ENCODE results near the gene ADARB2.

Gene ADARB2

DNA sequence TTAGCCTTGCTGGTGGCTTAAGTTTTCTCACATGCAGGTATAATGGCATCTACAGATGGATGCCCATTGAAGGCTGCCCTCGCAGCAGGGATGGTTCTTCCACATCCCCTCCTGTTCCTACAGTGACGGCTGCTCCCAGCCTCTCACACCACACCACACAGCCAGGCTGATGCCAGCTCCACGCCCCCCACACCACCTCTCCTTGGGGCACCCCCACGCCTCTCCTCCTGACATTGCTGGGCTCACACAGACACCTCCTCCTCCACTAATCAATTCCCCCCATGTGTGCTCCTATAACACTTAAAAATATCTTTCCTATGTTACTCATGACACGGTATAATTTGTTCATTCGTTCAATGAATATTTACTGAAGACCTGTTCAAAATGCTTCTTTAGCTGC is 437.1 kb downstream of the ADARB2 start:
- DNase-seq (ENCODE audit: low read depth in 2 of 2, low spot score in 1 of 2) = no peak

DNA sequence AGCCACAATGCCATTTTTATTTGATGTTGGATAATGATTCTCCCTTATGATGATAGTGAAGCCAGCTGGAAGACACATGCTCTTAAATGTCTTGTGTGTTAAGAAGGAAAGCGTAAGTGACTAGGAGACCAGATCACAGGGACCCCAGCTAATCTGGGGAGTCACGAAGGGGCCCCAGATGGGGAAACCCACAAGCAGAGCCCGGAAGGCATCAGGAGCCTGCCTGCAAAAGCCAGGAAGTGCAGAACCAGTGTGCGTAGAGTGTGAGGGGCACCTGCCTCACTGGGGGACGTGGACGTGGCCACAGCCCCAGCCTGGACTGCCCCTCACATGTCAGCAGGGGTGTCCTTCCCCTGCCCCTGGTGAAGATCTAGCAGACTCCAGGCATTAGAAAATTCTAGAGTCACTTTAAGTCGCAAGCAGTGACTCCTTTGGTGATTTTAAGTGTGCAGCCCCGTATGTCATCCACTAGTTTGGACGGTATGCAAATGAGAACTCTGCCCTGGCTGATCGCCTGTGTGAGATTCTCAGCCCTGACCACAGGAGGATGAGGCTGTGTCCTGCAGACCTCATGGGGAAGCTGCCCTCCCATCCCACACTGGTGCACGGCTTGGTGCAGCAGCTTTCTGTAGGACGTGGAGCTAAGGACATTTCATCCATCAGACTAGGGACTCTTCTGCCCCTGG is 438.1 kb downstream of the ADARB2 start:
- no peak for DNase-seq (ENCODE audit: low read depth in 2 of 2, low spot score in 1 of 2)

DNA sequence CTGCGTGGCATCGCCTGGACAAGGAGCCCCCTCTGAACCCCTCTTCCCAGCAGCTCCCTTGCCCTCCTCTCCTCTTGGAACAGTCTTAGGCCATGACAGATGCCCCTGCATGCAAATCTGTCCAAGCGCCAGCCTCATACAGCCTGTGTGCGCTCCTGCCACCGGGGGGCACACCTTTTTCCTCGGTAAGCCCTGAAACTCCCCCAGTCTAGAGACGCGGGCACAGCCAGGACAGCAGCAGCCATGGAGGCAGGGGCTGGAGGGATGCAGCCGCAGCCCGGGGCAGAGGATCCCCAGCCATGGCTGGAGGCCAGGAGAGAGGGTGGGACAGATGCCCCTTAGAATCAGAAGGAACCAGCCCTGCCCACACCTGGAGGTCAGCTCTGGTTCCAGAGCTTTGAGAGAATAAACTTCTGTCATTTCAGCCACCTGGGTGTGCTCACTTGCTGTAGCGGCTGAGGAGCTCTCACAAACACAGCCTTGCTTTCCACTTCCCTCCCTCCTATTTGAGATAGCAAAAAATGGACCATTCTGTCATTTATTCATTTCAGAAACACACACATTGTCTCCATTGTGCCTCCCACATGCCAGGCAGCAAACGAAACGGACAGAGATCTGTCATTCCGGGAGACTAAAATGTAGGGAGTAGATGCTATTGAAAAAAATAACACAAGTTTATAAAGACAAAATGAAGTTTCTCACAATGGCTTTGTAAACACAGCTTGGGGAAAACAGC is 439.6 kb downstream of the ADARB2 start:
- no peak for DNase-seq (ENCODE audit: low read depth in 2 of 2, low spot score in 1 of 2)

DNA sequence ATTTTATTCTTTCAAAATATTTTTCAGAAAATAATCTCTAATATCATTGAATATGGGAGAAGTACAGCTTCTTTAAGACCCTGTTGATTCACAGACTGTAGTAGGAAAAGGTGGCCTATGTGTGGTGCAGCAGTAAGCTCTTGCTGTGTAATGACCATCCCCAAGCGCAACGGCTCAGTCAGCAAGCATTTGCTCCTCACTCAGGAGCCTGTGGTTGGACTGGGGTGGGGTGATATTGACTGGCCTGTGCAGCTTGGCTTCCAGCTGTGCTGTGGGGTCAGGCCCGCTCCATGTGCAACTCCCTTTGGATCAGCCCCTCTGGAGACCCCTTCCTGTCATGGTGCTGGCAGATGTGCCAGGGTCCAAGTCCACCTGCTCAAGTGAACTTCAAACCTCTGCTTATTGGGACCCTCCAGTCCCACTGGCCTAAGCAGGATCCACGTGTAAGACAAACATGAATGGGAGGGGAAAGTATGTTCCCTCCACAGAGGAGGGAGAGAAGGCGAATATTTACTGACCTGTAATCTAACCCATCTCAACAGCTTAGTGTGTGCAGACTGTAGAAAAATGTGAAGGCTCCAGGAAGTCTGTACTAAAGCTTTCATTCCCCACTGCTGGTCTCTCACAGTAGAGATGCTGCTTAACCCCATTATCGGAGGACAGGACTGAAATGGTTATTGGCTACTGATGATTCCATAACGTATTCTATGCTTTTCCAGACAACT is 441.4 kb downstream of the ADARB2 start:
- no peak for DNase-seq (ENCODE audit: low read depth in 2 of 2, low spot score in 1 of 2)

DNA sequence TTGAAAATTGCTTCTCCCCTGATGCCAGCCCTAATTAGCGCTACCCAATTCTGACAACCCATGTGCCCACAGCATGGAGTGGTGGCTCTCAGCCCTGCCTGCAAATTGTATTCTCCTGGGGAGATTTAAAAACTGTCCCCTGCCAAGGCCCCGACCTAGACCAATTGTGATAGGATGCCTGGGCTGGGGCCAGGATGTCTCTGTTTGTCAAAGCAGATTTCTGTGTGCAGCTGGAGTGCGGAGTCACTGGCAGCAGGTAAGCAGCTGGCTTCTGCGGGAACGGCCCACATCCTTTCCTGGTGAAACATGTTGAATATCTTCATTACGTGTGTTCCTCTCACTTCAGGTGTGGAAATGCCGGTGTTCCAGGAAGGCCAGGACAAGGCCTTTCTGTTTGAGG is 442.6 kb downstream of the ADARB2 start:
- no peak for DNase-seq (ENCODE audit: low read depth in 2 of 2, low spot score in 1 of 2)

DNA sequence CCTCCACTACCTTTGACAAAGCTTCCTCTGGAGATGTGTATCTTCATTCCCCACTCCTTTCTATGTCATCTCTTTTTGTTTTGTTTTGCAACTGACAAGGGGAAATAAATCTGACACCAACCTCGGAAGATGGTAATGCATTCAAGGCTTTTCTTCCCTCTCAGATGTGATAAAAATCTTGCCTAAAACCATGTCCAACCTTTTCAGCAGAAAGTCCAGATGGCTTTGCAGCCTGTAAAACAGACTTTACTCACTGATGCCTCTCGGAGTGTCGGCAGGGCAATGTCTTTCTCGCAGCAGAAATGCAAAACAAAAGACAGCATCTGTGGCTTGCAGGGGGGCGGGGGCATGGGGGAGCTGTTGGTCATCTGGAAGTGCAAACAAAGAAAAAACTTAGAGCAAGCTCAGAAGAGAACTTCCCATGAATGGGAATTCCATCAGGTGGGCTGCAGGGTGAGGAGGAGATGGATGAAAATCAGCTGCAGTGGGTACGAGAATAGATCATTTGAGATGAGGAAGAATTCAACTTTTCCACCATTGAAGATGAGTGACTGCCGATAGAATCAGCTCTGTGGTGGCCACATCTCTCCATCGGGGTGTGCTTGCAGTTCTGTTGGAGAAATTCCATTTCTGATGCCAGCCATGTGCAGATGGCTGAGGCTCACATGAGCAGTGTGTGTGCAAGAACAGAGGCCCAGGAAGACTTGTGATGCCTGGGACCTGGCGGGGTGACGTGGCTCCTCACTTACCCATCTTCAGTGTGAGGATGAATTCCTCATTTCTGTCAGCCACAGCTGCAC is 443.5 kb downstream of the ADARB2 start:
- DNase-seq (ENCODE audit: low read depth in 2 of 2, low spot score in 1 of 2) = no peak

DNA sequence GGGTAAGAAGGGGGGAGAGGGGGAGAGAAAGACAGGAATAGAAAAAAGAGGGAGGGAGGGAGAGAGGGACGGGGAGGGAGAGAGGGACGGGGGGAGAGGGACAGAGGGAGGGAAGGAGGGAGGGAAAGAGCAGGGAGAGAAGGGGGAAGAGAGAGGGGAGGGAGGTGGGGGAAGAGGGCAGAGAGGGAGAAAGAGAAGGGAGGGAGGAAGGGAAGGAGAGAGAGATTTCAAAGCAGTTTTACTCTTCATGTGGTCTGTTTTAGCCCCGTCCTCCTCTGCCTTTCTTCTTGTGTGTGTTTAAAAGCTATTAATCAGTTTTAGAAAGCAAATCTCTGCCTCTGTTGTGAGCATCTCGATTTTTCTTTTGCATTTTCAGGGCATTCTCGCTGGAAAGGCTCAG is 444.2 kb downstream of the ADARB2 start:
- DNase-seq (ENCODE audit: low read depth in 2 of 2, low spot score in 1 of 2) = no peak

DNA sequence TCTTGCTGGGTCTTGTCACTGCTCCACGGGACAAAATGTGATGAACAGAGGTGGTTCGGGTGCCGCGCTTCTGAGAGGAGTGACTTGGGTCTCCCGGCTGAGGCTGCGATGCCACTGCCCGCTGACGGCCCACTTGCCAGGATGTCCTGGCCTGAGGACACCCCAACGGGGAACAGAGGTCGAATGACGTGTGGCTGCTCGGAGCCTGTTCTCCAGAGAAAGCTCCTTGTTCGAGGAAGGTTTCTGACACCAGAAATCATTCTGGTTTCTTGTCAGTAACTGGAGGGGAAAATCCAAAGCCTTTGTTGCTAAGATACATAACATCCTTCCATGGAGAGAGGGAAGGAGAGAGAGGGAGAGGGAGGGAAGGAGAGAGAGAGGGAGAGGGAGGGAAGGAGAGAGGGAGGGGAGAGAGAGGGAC is 444.7 kb downstream of the ADARB2 start:
- no peak for DNase-seq (ENCODE audit: low read depth in 2 of 2, low spot score in 1 of 2)

DNA sequence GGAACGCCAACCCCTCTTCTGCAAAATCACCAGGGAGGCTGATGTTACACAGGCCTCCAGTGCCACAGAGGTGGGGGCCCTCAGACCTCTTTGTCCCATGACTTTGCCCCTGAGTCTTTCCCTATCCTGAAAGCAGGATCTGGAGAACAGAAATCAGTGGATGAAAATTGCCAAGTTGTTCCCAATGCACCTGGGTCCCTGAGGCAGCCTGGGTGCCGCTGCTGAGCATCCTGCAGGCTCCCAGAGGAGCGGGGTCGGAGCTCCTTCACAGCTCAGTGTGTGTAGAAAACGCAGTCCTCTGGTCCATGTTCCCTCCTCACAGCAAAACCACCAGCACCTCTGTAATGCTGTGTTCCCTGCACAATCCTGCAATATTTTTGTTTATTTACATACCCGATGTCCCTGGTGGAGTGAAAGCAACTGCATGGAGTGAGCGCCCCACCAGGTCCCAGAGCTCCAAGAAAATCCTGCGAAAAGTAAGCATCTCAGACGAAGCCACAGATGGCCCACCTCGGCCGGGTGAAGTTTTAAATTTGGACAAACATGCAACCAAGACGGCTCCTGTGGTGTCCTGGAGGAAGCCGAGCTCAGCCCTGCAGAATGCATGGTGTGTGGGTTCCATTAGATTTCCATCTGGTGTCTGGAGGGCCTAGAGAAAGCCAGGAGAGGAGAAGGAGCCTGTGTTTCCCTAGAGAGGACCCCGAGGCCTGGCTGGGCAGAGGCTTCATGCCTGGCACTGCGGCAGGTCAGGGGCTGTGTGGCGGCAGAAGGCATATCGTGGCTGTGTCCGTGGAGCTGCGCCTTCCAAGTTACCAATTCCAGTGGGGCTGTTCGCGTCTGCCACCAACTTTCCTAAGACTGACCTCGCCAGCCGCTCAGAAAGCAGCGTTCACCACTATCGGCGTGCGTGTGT is 445.9 kb downstream of the ADARB2 start:
- no peak for DNase-seq (ENCODE audit: low read depth in 2 of 2, low spot score in 1 of 2)

DNA sequence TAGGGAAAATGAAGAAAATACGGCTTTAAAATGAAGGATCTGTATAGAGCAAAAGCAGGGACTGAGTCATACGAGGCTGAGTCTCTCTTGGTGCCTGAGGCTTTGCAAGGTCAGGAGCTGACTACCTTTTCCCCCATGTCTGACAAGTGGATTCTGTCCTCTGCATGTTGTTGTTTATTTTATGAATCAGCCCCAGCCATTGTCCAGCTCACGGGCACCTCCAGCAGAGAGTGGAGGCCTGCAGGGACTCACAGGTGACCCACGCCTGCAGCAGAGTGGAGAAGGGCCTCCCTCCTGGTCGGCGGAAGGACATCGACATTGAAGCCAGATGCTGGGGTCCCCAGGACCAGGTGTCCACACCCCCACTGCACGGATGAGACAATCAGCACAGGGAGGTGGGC is 447.3 kb downstream of the ADARB2 start:
- DNase-seq (ENCODE audit: low read depth in 2 of 2, low spot score in 1 of 2) = no peak

DNA sequence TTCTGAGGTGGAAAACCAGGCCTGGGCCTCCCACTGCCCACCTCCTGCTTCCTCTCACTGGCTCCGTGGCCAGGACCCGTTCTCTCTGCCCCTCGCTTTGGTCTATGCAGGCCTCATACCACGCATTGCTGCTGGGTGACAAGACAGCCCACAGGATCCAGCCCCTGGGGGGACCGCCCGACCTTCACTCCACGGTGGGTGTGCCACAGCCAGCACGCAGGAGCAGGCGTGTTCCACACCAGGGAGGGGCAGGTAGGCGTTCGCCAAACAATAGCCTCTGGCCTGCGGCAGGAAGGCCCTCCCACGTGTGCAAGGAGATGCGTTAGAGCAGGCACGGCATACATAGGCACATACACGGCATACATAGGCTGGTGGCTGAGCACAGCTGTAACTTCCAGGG is 447.7 kb downstream of the ADARB2 start:
- no peak for DNase-seq (ENCODE audit: low read depth in 2 of 2, low spot score in 1 of 2)

DNA sequence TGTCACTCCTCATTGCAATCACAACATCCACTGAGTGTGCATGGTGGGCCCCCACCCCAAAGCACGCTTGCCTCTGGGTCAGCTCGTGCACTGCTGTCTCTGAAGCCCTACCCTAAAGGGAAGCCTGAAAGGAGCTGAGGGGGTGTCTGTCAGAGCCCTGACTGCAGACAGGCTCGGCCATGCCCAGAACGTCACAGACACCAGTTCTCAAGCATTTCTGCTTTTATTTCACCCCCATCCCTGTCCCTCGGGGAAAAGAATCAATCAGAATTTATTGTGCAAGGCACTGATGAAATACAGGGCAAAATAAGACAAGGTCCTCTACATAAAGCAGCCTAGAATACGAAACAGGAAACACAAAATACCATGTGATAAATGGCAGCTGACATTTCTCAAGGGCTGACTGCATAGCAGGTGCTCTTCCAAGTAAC is 449.3 kb downstream of the ADARB2 start:
- DNase-seq (ENCODE audit: low read depth in 2 of 2, low spot score in 1 of 2) = no peak

DNA sequence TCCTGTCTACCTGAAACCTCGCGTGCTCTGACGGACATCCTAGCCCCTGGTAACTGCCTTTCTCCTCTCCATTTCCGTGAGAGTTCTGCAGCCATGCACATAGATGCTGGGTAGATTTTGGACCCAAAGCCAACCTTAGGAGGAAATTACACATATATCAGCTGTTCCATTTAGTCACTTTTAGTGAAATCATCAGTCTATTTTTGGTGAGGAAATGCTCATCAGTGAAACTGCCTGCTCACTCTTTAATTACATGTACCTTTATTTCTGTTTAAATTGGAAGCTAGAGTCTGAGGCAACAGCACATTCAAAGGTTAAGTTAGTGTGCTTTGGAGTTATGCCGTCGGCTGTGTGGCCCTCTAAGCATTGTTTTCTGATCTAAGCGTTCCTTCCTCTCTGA is 449.8 kb downstream of the ADARB2 start:
- DNase-seq (ENCODE audit: low read depth in 2 of 2, low spot score in 1 of 2) = no peak

DNA sequence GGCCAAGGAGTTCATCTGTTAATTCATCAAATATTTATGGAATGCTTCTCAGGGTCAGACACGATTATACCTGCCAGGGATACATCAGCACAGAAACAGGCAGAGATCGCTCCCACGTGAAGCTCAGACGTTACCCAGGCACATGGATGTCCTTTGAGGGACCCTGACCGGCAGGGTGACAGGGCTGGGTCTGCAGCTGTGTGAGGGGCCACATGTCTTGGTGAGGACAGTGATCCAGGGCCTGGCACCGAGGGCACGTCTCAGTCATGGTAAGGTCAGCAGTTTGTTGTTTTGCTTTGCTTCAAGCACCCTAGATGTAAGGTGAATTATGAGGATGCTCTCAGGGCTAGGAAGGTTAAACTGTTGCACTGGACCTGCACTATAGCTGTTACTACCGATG is 453.2 kb downstream of the ADARB2 start:
- no peak for DNase-seq (ENCODE audit: low read depth in 2 of 2, low spot score in 1 of 2)

DNA sequence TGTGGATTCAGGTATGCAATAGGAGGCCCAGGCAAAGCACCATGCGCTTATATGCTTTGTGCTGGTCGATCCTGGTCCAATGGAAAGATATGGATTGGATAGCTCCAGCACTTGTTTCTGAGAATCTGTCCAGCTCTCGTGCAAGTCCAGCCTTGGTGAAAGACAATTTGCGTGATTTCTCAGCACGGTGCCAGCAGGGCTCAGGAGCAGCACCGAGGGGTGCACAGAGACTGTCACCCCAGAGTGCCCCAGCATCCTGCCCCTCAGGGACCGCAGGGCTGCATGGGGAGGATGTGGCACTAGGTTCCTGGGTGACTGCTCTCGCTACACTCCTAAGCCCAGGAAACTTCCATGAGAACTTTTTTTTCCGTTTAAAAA is 455.9 kb downstream of the ADARB2 start:
- no peak for DNase-seq (ENCODE audit: low read depth in 2 of 2, low spot score in 1 of 2)

DNA sequence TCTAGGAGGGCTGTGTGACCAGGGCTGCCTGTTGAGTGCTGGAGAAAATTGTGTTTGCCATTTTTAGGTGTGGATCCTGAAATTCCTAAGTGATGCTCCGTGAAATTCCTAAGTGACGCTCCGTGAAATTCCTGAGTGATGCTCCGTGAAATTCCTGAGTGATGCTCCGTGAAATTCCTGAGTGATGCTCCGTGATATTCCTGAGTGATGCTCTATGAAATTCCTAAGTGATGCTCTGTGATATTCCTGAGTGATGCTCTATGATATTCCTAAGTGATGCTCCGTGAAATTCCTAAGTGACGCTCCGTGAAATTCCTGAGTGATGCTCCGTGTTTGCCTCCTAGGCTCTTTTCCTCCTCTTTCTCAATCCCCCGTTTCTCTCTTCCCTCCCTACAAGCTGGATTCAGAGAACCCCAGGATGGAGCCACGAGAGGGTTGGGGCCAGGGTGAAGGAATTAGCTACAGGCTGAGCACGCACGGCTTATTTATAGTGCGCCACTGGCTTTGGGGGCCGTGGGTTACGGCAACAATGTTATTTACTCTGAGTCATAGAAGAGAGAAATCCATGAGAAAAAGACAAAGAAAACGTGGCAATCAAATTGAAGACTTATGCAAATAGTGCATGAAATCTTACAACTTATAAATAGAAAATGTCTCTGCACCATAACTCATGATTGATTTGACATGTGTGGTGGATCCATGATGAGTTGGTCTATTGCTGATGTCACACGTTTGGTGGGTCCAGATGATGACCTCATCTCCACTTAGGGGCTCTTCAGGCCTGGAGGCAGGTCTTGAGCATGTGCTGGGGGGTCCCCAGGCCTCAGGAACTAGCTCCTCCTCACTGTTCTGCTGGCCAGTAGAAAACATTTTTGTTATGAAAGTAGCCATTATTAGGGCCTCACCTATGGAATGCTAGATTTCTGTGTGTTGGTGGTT is 456.6 kb downstream of the ADARB2 start:
- no peak for DNase-seq (ENCODE audit: low read depth in 2 of 2, low spot score in 1 of 2)

DNA sequence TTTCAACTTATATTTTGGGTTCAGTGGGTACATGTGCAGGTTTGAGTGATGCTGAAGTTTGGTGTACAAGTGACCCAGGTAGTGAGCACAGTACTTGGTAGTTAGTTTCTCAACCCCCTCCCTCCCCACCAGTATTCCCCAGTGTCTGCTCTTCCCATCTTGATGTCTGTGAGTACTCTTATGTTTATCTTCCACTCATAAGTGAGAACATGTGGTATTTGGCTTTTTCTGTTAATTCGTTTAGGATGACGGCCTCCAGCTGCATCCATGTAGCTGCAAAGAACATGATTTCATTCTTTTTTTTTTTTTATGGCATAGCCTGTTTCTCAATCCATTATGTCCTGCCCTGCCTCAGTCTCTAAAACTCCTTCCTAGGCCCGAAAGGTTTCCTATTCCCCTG is 459.0 kb downstream of the ADARB2 start:
- DNase-seq (ENCODE audit: low read depth in 2 of 2, low spot score in 1 of 2) = no peak

DNA sequence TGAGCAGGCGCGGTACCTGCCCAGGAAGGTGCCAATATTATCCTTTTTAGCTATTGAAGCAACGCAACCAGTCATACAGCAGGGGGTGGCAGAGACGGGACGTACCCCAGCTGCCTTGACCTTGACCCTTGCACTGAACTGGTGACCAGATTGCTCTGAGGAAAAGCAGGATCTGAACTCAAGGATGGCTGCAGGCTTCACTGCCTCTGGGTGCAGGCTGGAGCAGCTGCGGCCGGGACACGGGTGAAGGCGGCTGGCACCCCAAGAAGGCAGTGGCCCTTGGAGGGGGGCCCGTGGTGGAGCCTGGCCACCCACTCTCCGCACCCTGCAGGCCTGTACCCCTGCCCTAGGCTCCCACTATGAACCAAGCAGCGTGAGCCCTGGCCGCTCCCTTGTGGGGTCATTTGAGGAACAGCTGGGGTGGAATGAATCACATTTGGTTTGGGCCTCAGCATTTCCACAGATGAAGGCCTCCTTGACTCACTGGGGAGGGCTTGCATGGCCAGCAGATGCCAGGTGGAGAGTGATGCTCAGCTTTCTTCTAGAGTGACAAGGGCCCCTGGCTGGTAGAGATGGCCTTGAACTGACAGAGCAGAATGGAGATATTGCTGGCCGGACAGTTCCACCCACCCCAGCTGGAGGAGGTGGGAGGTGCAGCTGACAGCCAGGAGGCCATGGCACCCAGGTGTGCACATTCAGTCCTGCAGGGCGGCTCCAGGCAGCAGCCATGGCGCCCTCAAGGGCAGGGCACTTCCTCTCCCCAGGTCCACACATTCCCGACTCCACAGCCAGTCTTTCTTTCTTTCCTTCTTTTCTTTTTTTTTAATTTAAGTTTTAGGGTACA is 462.4 kb downstream of the ADARB2 start:
- DNase-seq (ENCODE audit: low read depth in 2 of 2, low spot score in 1 of 2) = no peak
